Measurements from ENCODE around the gene RPN1.

- TF ChIP-seq CTCF (IDR thresholded peaks at IDR 0.05) (no peak), POLR2A (IDR thresholded peaks at IDR 0.05) (no peak)
Measured at GRCh38 chr3:128603811-128604775, 46.5 kb downstream of the RPN1 start.

Data from testis (tissue), 2 donors.